HG03135 (cell line): Measurements from ENCODE around the gene GRIA3.

Experiments
- ATAC-seq: cut with Tn5 transposase; IDR thresholded peaks from one replicate; pipeline ENCODE4 v1.9.1; 2021; ENCODE audit warnings: mild to moderate bottlenecking, moderate library complexity; ENCODE audit not compliant: unreplicated experiment

GRIA3 gene

GRCh38 chrX:123190096-123190495 lies 6.0 kb downstream of the GRIA3 start:
- ATAC-seq: no peak

GRCh38 chrX:123193101-123193500 lies 9.0 kb downstream of the GRIA3 start:
- ATAC-seq: no peak

- ATAC-seq: no peak
These were observed 15.3 kb downstream of the GRIA3 start for GRCh38 chrX:123199338-123199737.

GRCh38 chrX:123201720-123202119 lies 17.6 kb downstream of the GRIA3 start:
- no peak for ATAC-seq

GRCh38 chrX:123202523-123202922 lies 18.4 kb downstream of the GRIA3 start:
- no peak for ATAC-seq

GRCh38 chrX:123203772-123204171 lies 19.7 kb downstream of the GRIA3 start:
- no peak for ATAC-seq

GRCh38 chrX:123206176-123206575 lies 22.1 kb downstream of the GRIA3 start:
- no peak for ATAC-seq

- ATAC-seq: no peak
These were observed 26.2 kb downstream of the GRIA3 start for GRCh38 chrX:123210252-123210651.

GRCh38 chrX:123215397-123216089 lies 31.5 kb downstream of the GRIA3 start:
- ATAC-seq: no peak

- ATAC-seq: no peak
These were observed 33.0 kb downstream of the GRIA3 start for GRCh38 chrX:123217077-123217476.

- no peak for ATAC-seq
These were observed 33.6 kb downstream of the GRIA3 start for GRCh38 chrX:123217728-123218127.

- ATAC-seq: no peak
These were observed 35.8 kb downstream of the GRIA3 start for GRCh38 chrX:123219916-123220315.

- no peak for ATAC-seq
These were observed 38.8 kb downstream of the GRIA3 start for GRCh38 chrX:123222920-123223319.

GRCh38 chrX:123223409-123223808 lies 39.3 kb downstream of the GRIA3 start:
- no peak for ATAC-seq

GRCh38 chrX:123223859-123224258 lies 39.8 kb downstream of the GRIA3 start:
- ATAC-seq: no peak

GRCh38 chrX:123230798-123231197 lies 46.7 kb downstream of the GRIA3 start:
- ATAC-seq: no peak

GRCh38 chrX:123236859-123237258 lies 52.8 kb downstream of the GRIA3 start:
- no peak for ATAC-seq

- ATAC-seq: no peak
These were observed 53.2 kb downstream of the GRIA3 start for GRCh38 chrX:123237271-123237670.

- ATAC-seq: no peak
These were observed 70.4 kb downstream of the GRIA3 start for GRCh38 chrX:123254457-123254856.

- ATAC-seq: no peak
These were observed 72.3 kb downstream of the GRIA3 start for GRCh38 chrX:123256378-123256777.

GRCh38 chrX:123260920-123261418 lies 76.9 kb downstream of the GRIA3 start:
- ATAC-seq: no peak

GRCh38 chrX:123263270-123263669 lies 79.2 kb downstream of the GRIA3 start:
- no peak for ATAC-seq

- ATAC-seq: no peak
These were observed 79.7 kb downstream of the GRIA3 start for GRCh38 chrX:123263747-123264146.
